Stimulated activated CD8-positive, alpha-beta memory T cell treated with anti-CD3 and anti-CD28 coated beads, Interleukin-4, amount 100 ng/mL, for 48 hours (primary cell): ENCODE data around the gene WDR7.
"Not testable (repeated sequence)": the region's sequence is repeated elsewhere in the genome, so short reads cannot be mapped to it uniquely, and the experiment has no call there.

Source experiments
- DNase-seq: peaks from one replicate; pipeline ENCODE4 v3.0.0-alpha.2; 2020

The WDR7 gene

GRCh38 chr18:56650944-56651770 is at the start of gene WDR7:
Gene WDR7 (plus strand): TSS chr18:56651359. CDS start chr18:56672516, 21,157 bp downstream.
- peak; percentile 95 for DNase-seq

- no peak for DNase-seq
Observed at GRCh38 chr18:56606618-56607017, 44.5 kb upstream of the WDR7 start.

- no peak for DNase-seq
Observed at GRCh38 chr18:56615738-56616520, 35.2 kb upstream of the WDR7 start.

GRCh38 chr18:56627991-56628390 is 23.2 kb upstream of the WDR7 start:
- DNase-seq: no peak

GRCh38 chr18:56632070-56633022 is 18.8 kb upstream of the WDR7 start:
- DNase-seq: no peak

GRCh38 chr18:56635007-56635406 is 16.2 kb upstream of the WDR7 start:
- DNase-seq: no peak

- no peak for DNase-seq
Observed at GRCh38 chr18:56637176-56637575, 14.0 kb upstream of the WDR7 start.

- no peak for DNase-seq
Observed at GRCh38 chr18:56637711-56638231, 13.4 kb upstream of the WDR7 start.

- DNase-seq: peak; percentile 99
Observed at GRCh38 chr18:56638232-56639103, 12.7 kb upstream of the WDR7 start, which contains the start of gene TXNL1. Gene TXNL1 (minus strand): TSS chr18:56638592. CDS start chr18:56638440, 152 bp downstream.

- no peak for DNase-seq
Observed at GRCh38 chr18:56639104-56639381, 12.1 kb upstream of the WDR7 start.

- DNase-seq: no peak
Observed at GRCh38 chr18:56639571-56639970, 11.6 kb upstream of the WDR7 start.

GRCh38 chr18:56641714-56642337 is 9.3 kb upstream of the WDR7 start:
- DNase-seq: no peak

- DNase-seq: no peak
Observed at GRCh38 chr18:56643381-56643780, 7.8 kb upstream of the WDR7 start.

- no peak for DNase-seq
Observed at GRCh38 chr18:56645415-56646016, 5.6 kb upstream of the WDR7 start.

GRCh38 chr18:56647071-56647470 is 4.1 kb upstream of the WDR7 start:
- no peak for DNase-seq

GRCh38 chr18:56647951-56648893 is 2.9 kb upstream of the WDR7 start:
- DNase-seq: no peak

- no peak for DNase-seq
Observed at GRCh38 chr18:56649996-56650395, 1.2 kb upstream of the WDR7 start.

- no peak for DNase-seq
Observed at GRCh38 chr18:56651771-56652092, 573 bp downstream of the WDR7 start.

GRCh38 chr18:56652802-56653201 is 1.6 kb downstream of the WDR7 start:
- no peak for DNase-seq

GRCh38 chr18:56654280-56654679 is 3.1 kb downstream of the WDR7 start:
- not testable (repeated sequence) for DNase-seq
